ENCODE measurements around the gene CHTOP.
"Not testable (repeated sequence)": the region's sequence is repeated elsewhere in the genome, so short reads cannot be mapped to it uniquely, and the experiment has no call there.

DNA sequence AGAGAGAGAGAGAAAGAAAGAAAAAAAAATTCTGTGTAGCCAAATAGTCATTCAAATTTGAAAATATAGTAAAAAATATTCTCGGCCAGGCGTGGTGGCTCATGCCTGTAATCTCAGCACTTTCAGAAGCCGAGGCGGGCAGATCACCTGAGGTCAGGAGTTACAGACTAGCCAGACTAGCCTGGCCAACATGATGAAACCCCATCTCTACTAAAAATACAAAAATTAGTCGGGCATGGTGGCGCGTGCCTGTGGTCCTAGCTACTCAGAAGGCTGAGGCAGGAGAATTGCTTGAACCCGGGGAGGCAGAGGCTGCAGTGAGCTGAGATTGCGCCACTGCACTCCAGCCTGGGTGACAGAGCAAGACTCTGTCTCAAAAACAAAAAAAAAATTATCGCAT, 45.8 kb upstream of the CHTOP start:
- TF ChIP-seq POLR2AphosphoS5 (IDR thresholded peaks at IDR 0.05) = not testable (repeated sequence)
- TF ChIP-seq, protein P1, sequence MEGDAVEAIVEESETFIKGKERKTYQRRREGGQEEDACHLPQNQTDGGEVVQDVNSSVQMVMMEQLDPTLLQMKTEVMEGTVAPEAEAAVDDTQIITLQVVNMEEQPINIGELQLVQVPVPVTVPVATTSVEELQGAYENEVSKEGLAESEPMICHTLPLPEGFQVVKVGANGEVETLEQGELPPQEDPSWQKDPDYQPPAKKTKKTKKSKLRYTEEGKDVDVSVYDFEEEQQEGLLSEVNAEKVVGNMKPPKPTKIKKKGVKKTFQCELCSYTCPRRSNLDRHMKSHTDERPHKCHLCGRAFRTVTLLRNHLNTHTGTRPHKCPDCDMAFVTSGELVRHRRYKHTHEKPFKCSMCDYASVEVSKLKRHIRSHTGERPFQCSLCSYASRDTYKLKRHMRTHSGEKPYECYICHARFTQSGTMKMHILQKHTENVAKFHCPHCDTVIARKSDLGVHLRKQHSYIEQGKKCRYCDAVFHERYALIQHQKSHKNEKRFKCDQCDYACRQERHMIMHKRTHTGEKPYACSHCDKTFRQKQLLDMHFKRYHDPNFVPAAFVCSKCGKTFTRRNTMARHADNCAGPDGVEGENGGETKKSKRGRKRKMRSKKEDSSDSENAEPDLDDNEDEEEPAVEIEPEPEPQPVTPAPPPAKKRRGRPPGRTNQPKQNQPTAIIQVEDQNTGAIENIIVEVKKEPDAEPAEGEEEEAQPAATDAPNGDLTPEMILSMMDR (IDR thresholded peaks at IDR 0.05) = not testable (repeated sequence)

Measured in esophagus muscularis mucosa (tissue), 3 donors.